Measurements from ENCODE around the gene HOXD10.

- no peak for TF ChIP-seq YY1 (IDR thresholded peaks at IDR 0.05; ENCODE audit: low read depth)
- no peak for TF ChIP-seq NFIC (IDR thresholded peaks at IDR 0.05)
- no peak for TF ChIP-seq RAD21 (IDR thresholded peaks at IDR 0.05; ENCODE audit: low read depth)
- TF ChIP-seq, protein P1, sequence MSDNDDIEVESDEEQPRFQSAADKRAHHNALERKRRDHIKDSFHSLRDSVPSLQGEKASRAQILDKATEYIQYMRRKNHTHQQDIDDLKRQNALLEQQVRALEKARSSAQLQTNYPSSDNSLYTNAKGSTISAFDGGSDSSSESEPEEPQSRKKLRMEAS (IDR thresholded peaks at IDR 0.05), result no peak
- no peak for TF ChIP-seq TAF1 (IDR thresholded peaks at IDR 0.05; ENCODE audit: low read depth)
- no peak for TF ChIP-seq EGR1 (IDR thresholded peaks at IDR 0.05)
These were observed at the start of gene HOXD10 for GRCh38 chr2:176115883-176116813.
